SK-N-SH treated with all-trans-retinoic acid at 6 μM for 48 hours (cell line): ENCODE measurements around the gene TFCP2L1.

Source experiments
- ATAC-seq: fragments of 200-7000 bp; cut with Tn5 transposase; 3 replicates; pipeline ENCODE4 v1.9.1; 2020; ENCODE audit warnings: mild to moderate bottlenecking, moderate library complexity
- ARNTL ChIP-seq: fragments of 450-650 bp; formaldehyde crosslinking; IDR thresholded peaks from 2 replicates; pipeline ENCODE4 v1.5.0; 2020; ENCODE audit warnings: low read depth, mild to moderate bottlenecking, moderate library complexity, borderline replicate concordance
- BACH2 ChIP-seq: fragments of 250-450 bp; sonication (Bioruptor Pico); IDR thresholded peaks from 2 replicates; pipeline ENCODE4 v1.9.0; 2021; ENCODE audit warnings: mild to moderate bottlenecking, borderline replicate concordance
- CSDC2 ChIP-seq: fragments of 250-450 bp; sonication (Bioruptor Pico); IDR thresholded peaks from 2 replicates; pipeline ENCODE4 v1.5.0; 2020; ENCODE audit warnings: mild to moderate bottlenecking, moderate library complexity
- ESRRG ChIP-seq: fragments of 250-450 bp; sonication (Bioruptor Pico); IDR thresholded peaks from 2 replicates; pipeline ENCODE4 v1.6.1; 2021; ENCODE audit warnings: mild to moderate bottlenecking
- GLIS3 ChIP-seq: fragments of 250-450 bp; sonication (Bioruptor Pico); IDR thresholded peaks from 2 replicates; pipeline ENCODE4 v1.5.0; 2020; ENCODE audit warnings: mild to moderate bottlenecking, moderate library complexity
- ISL1 ChIP-seq: fragments of 250-450 bp; sonication (Bioruptor Pico); IDR thresholded peaks from 2 replicates; pipeline ENCODE4 v2.1.2; 2022; ENCODE audit warnings: mild to moderate bottlenecking, moderate library complexity
- OSR1 ChIP-seq: fragments of 250-450 bp; sonication (Bioruptor Pico); IDR thresholded peaks from 2 replicates; pipeline ENCODE4 v1.8.0; 2022; ENCODE audit warnings: moderate library complexity, mild to moderate bottlenecking, inconsistent platforms
- PATZ1 ChIP-seq: fragments of 250-450 bp; sonication (Bioruptor Pico); IDR thresholded peaks from 2 replicates; pipeline ENCODE4 v1.8.0; 2020; ENCODE audit warnings: mild to moderate bottlenecking, moderate library complexity, borderline replicate concordance
- PPARA ChIP-seq: fragments of 250-450 bp; sonication (Bioruptor Pico); IDR thresholded peaks from 2 replicates; pipeline ENCODE4 v1.5.0; 2020; ENCODE audit warnings: mild to moderate bottlenecking, borderline replicate concordance
- RARB ChIP-seq: fragments of 250-450 bp; sonication (Bioruptor Pico); IDR thresholded peaks from 2 replicates; pipeline ENCODE4 v1.8.0; 2021; ENCODE audit warnings: mild to moderate bottlenecking, moderate library complexity
- SNAI2 ChIP-seq: fragments of 250-450 bp; sonication (Bioruptor Pico); IDR thresholded peaks from 2 replicates; pipeline ENCODE4 v1.5.0; 2020; ENCODE audit warnings: mild to moderate bottlenecking, moderate library complexity
- TCF4 ChIP-seq: fragments of 250-450 bp; sonication (Bioruptor Pico); IDR thresholded peaks from 2 replicates; pipeline ENCODE4 v1.8.0; 2021; ENCODE audit warnings: mild to moderate bottlenecking, moderate library complexity, borderline replicate concordance
- TOX ChIP-seq: fragments of 250-450 bp; sonication (Bioruptor Pico); IDR thresholded peaks from 2 replicates; pipeline ENCODE4 v1.8.0; 2021; ENCODE audit warnings: mild to moderate bottlenecking, moderate library complexity, borderline replicate concordance
- ZC3H10 ChIP-seq: fragments of 250-450 bp; sonication (Bioruptor Pico); IDR thresholded peaks from 2 replicates; pipeline ENCODE4 v1.5.1; 2021; ENCODE audit warnings: mild to moderate bottlenecking, moderate library complexity
- ZFP3 ChIP-seq: fragments of 250-450 bp; sonication (Bioruptor Pico); IDR thresholded peaks from 2 replicates; pipeline ENCODE4 v1.5.0; 2020; ENCODE audit warnings: mild to moderate bottlenecking, moderate library complexity
- ZFP30 ChIP-seq: fragments of 450-650 bp; formaldehyde crosslinking; IDR thresholded peaks from 2 replicates; pipeline ENCODE4 v1.5.0; 2022; ENCODE audit warnings: mild to moderate bottlenecking, moderate library complexity
- ZNF565 ChIP-seq: fragments of 450-650 bp; formaldehyde crosslinking; conservative IDR thresholded peaks from 2 replicates; pipeline ENCODE4 v1.5.0; 2020; ENCODE audit warnings: low read depth, mild to moderate bottlenecking, moderate library complexity
- ZNF70 ChIP-seq: fragments of 450-650 bp; formaldehyde crosslinking; IDR thresholded peaks from 2 replicates; pipeline ENCODE4 v1.5.0; 2020; ENCODE audit warnings: mild to moderate bottlenecking, moderate library complexity
- ZNF8 ChIP-seq: fragments of 450-650 bp; formaldehyde crosslinking; IDR thresholded peaks from 2 replicates; pipeline ENCODE4 v1.5.0; 2020; ENCODE audit warnings: mild to moderate bottlenecking, moderate library complexity
- TF ChIP-seq, protein P1 (sequence below): fragments of 250-450 bp; sonication (Bioruptor Pico); IDR thresholded peaks from 2 replicates; pipeline ENCODE4 v1.5.1; 2021; ENCODE audit warnings: mild to moderate bottlenecking, moderate library complexity
- TF ChIP-seq, protein P2 (sequence below): fragments of 250-450 bp; sonication (Bioruptor Pico); IDR thresholded peaks from 2 replicates; pipeline ENCODE4 v1.5.0; 2020; ENCODE audit warnings: mild to moderate bottlenecking, moderate library complexity

Gene TFCP2L1

GRCh38 chr2:121242175-121242875 is 42.7 kb downstream of the TFCP2L1 start:
- TF ChIP-seq OSR1 (CRISPR knock-in tag) = no peak
- TF ChIP-seq ISL1 (CRISPR knock-in tag) = no peak
- no peak for TF ChIP-seq ARNTL (CRISPR knock-in tag)
- no peak for TF ChIP-seq CSDC2 (CRISPR knock-in tag)
- TF ChIP-seq TCF4 (CRISPR knock-in tag) = no peak
- no peak for TF ChIP-seq ZC3H10 (CRISPR knock-in tag)
- TF ChIP-seq ZNF8 = no peak
- TF ChIP-seq, all 23 proteins: peak for 0
- ATAC-seq = no peak

DNA sequence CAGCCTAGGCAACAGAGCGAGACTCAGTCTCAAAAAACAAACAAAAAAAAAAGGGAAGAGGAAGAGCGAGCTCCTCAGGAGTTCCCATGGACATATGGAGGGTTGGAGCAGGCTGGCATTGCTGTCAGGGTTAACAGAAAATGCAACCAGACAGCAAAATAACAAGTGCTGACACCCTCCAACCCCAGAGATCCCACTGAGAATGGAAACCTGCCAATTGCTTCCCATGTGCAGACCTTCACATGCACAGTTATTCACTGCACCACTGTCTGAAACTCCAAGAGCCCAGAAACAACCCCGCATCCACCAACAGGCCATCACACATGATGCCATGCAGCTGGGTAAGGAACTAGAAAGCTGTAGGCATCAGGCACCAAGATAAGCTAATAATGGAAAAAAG is 43.5 kb downstream of the TFCP2L1 start:
- no peak for ATAC-seq
- TF ChIP-seq, protein P1, sequence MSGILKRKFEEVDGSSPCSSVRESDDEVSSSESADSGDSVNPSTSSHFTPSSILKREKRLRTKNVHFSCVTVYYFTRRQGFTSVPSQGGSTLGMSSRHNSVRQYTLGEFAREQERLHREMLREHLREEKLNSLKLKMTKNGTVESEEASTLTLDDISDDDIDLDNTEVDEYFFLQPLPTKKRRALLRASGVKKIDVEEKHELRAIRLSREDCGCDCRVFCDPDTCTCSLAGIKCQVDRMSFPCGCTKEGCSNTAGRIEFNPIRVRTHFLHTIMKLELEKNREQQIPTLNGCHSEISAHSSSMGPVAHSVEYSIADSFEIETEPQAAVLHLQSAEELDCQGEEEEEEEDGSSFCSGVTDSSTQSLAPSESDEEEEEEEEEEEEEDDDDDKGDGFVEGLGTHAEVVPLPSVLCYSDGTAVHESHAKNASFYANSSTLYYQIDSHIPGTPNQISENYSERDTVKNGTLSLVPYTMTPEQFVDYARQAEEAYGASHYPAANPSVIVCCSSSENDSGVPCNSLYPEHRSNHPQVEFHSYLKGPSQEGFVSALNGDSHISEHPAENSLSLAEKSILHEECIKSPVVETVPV (CRISPR knock-in tag) = no peak
- no peak for TF ChIP-seq PATZ1
- no peak for TF ChIP-seq ESRRG (CRISPR knock-in tag)
- TF ChIP-seq ISL1 (CRISPR knock-in tag) = no peak

- no peak for TF ChIP-seq ZNF70 (CRISPR knock-in tag)
- TF ChIP-seq BACH2 = no peak
- no peak for TF ChIP-seq SNAI2 (CRISPR knock-in tag)
- TF ChIP-seq PPARA (CRISPR knock-in tag) = no peak
- no peak for TF ChIP-seq ZNF8
- TF ChIP-seq TCF4 (CRISPR knock-in tag) = no peak
- no peak for TF ChIP-seq ZFP30 (CRISPR knock-in tag)
- TF ChIP-seq ZNF565 (CRISPR knock-in tag) = no peak
- TF ChIP-seq OSR1 (CRISPR knock-in tag) = no peak
- TF ChIP-seq, protein P1 (CRISPR knock-in tag) = no peak
- no peak for TF ChIP-seq CSDC2 (CRISPR knock-in tag)
- TF ChIP-seq, protein P2, sequence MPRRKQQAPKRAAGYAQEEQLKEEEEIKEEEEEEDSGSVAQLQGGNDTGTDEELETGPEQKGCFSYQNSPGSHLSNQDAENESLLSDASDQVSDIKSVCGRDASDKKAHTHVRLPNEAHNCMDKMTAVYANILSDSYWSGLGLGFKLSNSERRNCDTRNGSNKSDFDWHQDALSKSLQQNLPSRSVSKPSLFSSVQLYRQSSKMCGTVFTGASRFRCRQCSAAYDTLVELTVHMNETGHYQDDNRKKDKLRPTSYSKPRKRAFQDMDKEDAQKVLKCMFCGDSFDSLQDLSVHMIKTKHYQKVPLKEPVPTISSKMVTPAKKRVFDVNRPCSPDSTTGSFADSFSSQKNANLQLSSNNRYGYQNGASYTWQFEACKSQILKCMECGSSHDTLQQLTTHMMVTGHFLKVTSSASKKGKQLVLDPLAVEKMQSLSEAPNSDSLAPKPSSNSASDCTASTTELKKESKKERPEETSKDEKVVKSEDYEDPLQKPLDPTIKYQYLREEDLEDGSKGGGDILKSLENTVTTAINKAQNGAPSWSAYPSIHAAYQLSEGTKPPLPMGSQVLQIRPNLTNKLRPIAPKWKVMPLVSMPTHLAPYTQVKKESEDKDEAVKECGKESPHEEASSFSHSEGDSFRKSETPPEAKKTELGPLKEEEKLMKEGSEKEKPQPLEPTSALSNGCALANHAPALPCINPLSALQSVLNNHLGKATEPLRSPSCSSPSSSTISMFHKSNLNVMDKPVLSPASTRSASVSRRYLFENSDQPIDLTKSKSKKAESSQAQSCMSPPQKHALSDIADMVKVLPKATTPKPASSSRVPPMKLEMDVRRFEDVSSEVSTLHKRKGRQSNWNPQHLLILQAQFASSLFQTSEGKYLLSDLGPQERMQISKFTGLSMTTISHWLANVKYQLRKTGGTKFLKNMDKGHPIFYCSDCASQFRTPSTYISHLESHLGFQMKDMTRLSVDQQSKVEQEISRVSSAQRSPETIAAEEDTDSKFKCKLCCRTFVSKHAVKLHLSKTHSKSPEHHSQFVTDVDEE (CRISPR knock-in tag) = no peak
- TF ChIP-seq ZFP3 = no peak
- TF ChIP-seq ISL1 (CRISPR knock-in tag) = no peak
- no peak for TF ChIP-seq GLIS3 (CRISPR knock-in tag)
- TF ChIP-seq ARNTL (CRISPR knock-in tag) = no peak
- ATAC-seq = no peak
Observed at GRCh38 chr2:121240436-121240835, 44.6 kb downstream of the TFCP2L1 start.

GRCh38 chr2:121239969-121240368 is 45.0 kb downstream of the TFCP2L1 start:
- ATAC-seq = no peak
- TF ChIP-seq GLIS3 (CRISPR knock-in tag) = no peak
- no peak for TF ChIP-seq ZNF70 (CRISPR knock-in tag)
- no peak for TF ChIP-seq TOX
- TF ChIP-seq PPARA (CRISPR knock-in tag) = no peak
- no peak for TF ChIP-seq OSR1 (CRISPR knock-in tag)
- no peak for TF ChIP-seq ZC3H10 (CRISPR knock-in tag)
- no peak for TF ChIP-seq ZFP30 (CRISPR knock-in tag)
- TF ChIP-seq ZFP3 = no peak
- TF ChIP-seq, protein P2 (CRISPR knock-in tag) = no peak
- TF ChIP-seq RARB (CRISPR knock-in tag) = no peak
- TF ChIP-seq, protein P1 (CRISPR knock-in tag) = no peak
- TF ChIP-seq ESRRG (CRISPR knock-in tag) = no peak
